Lung microvascular endothelial cell (primary cell): Measurements from ENCODE around the gene IL10RA. TPM values are rescaled to one million over a fixed set of nuclear protein-coding genes. Genes with fewer than 3 reads are reported as not detected.
"Not testable (repeated sequence)": the region's sequence is repeated elsewhere in the genome, so short reads cannot be mapped to it uniquely, and the experiment has no call there.

ENCODE experiments used
- DNase-seq, 2 donors: peaks; one replicate each; pipeline versions ENCODE4 v3.0.0 to v3.0.0-alpha.2; 2010; ENCODE audit warnings: low read depth in 2 of 2
- total RNA-seq: library from RNA; depleted of rRNA; stranded (reverse); fragments of >200 nt; gene quantifications from 2 replicates; pipeline ENCODE4 v1.2.1, GENCODE V29; 2014

The IL10RA gene
- total RNA-seq, 1 donor from 2014 or later: not detected

- DNase-seq: no peak
These were observed 24.3 kb upstream of the IL10RA start for GRCh38 chr11:117961896-117962295.

GRCh38 chr11:117962826-117963225, 23.4 kb upstream of the IL10RA start:
- no peak for DNase-seq

- DNase-seq: no peak
These were observed 19.3 kb upstream of the IL10RA start for GRCh38 chr11:117966908-117967307.

GRCh38 chr11:117969160-117969991, 16.8 kb upstream of the IL10RA start:
- DNase-seq: no peak

GRCh38 chr11:117970400-117971024, 15.7 kb upstream of the IL10RA start:
- DNase-seq: peak in 1 of 2 donors; percentile 69

GRCh38 chr11:117972044-117972443, 14.2 kb upstream of the IL10RA start:
- no peak for DNase-seq

GRCh38 chr11:117972629-117973502, 13.3 kb upstream of the IL10RA start:
- peak in 1 of 2 donors; percentile 71 for DNase-seq

- no peak for DNase-seq
These were observed 12.7 kb upstream of the IL10RA start for GRCh38 chr11:117973503-117973860.

GRCh38 chr11:117976445-117976844, 9.7 kb upstream of the IL10RA start:
- no peak for DNase-seq

- DNase-seq: no peak
These were observed 9.2 kb upstream of the IL10RA start for GRCh38 chr11:117977029-117977428.

GRCh38 chr11:117977612-117978264, 8.5 kb upstream of the IL10RA start:
- DNase-seq: not testable (repeated sequence)

GRCh38 chr11:117978291-117978910, 7.8 kb upstream of the IL10RA start:
- not testable (repeated sequence) for DNase-seq

- DNase-seq: no peak
These were observed 7.2 kb upstream of the IL10RA start for GRCh38 chr11:117978991-117979390.

- DNase-seq: no peak
These were observed 6.5 kb upstream of the IL10RA start for GRCh38 chr11:117979481-117980211.

GRCh38 chr11:117980280-117980679, 5.9 kb upstream of the IL10RA start:
- no peak for DNase-seq

- no peak for DNase-seq
These were observed 5.5 kb upstream of the IL10RA start for GRCh38 chr11:117980720-117981119.

- DNase-seq: no peak
These were observed 3.1 kb upstream of the IL10RA start for GRCh38 chr11:117983163-117983475.

GRCh38 chr11:117984476-117984875, 1.7 kb upstream of the IL10RA start:
- DNase-seq: no peak

GRCh38 chr11:117986981-117987574, 884 bp downstream of the IL10RA start:
- DNase-seq: no peak
